Activated gamma-delta T cell (primary cell): ENCODE data around the gene HTR3B.

Experiments
- DNase-seq: peaks from one replicate; lab custom pipeline; 2025; lab: John Stamatoyannopoulos, UW

HTR3B gene

GRCh38 chr11:113991170-113991569 lies 86.6 kb downstream of the HTR3B start:
- DNase-seq = no peak

GRCh38 chr11:113991718-113992458 lies 87.3 kb downstream of the HTR3B start:
- no peak for DNase-seq

- DNase-seq = no peak
Observed at GRCh38 chr11:113992459-113993110, 88.0 kb downstream of the HTR3B start.

- DNase-seq = no peak
Observed at GRCh38 chr11:113994077-113994954, 89.7 kb downstream of the HTR3B start.
